ENCODE results near the gene ZNF365.
A peak's percentile ranks its signal among the peaks of the same experiment; 100 is the strongest.
"Not testable (repeated sequence)": the region's sequence is repeated elsewhere in the genome, so short reads cannot be mapped to it uniquely, and the experiment has no call there.

Gene ZNF365, protein sequence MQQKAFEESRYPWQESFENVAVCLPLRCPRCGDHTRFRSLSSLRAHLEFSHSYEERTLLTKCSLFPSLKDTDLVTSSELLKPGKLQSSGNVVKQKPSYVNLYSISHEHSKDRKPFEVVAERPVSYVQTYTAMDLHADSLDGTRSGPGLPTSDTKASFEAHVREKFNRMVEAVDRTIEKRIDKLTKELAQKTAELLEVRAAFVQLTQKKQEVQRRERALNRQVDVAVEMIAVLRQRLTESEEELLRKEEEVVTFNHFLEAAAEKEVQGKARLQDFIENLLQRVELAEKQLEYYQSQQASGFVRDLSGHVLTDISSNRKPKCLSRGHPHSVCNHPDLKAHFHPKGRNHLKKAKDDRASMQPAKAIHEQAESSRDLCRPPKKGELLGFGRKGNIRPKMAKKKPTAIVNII

DNA sequence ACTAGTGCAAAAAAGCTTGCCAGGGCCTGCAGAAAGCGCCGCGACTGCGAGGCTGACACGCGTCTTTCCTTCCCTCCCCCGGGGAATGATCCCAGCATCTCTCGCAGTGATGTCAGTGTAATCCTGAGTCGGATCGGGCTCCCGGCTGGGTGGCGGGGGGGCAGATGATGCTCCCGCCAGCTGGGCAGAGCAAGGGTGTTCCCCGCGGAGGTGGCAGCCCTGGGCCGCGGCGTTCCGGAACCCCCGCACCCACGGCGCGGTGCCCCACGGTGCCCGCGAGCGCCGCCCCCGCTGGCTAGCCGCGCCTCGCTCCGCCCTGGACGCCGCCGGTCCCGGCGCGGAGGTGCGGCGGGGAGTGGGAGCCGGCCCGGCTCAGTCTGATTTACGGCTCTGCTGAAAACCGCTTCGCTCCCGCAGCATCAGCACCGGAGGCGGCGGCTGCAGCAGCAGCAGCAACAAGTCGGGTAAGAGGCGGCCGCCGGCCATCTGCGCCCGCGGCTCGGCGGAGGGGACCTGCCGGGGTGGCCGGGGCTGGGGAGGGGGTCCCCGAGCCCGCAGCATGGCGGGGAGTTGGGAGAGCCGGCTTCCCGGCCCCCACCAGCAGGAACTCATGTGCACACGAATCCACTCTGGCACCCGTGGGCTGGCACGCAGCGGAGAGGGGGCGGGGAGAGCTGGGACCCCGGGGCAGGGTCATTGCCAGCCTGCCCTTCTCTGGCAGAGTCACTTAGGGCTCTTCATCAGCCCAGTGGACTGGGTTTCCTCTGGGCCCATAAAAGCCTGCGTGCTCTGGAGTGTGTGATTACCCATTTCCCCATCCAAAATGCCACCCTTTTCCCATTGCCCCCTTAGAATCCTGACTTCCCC is at the start of gene ZNF365:
TSS of gene ZNF365 (plus strand) at position 375 of the 867 bp plus-strand sequence. CDS start 1,825 bp downstream, outside the sequence.
- DNase-seq (ENCODE audit: low spot score) = peak; percentile 55

DNA sequence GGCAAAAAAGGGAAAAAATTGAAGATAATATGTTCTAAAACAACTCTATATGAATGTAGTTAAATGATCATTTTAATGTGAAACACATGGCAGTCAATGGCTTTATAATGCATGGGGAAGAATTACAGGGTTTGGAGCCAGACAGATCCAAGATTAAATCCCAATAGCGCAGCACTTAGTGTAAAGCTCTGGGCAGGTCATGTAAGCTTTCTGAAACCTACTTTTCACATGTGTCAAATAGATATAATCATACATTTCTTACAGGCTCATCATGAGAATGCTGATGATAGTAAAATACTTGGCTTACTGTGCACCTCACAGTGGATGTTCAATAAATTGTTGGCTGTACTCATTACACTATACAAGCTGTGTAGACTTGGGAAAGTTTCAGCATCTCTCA is 48.0 kb upstream of the ZNF365 start:
- no peak for DNase-seq (ENCODE audit: low spot score)

DNA sequence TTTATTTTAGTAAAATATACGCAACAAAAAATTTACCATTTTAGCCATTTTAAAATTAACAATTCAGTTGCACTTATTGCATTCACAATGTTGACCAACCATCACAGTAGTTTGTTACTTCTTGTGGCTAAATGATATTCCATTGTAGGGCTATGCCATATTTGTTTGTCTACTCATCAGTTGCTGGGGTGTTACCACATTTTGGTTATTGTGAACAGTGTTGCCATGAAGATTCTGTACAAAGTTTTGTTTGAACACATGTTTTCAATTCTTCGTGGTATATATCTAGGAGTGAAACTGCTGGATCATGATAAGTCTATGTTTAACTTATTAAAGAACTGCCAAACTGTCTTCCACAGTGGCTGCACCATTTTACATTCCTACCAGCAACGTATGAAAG is 46.3 kb upstream of the ZNF365 start:
- no peak for DNase-seq (ENCODE audit: low spot score)

DNA sequence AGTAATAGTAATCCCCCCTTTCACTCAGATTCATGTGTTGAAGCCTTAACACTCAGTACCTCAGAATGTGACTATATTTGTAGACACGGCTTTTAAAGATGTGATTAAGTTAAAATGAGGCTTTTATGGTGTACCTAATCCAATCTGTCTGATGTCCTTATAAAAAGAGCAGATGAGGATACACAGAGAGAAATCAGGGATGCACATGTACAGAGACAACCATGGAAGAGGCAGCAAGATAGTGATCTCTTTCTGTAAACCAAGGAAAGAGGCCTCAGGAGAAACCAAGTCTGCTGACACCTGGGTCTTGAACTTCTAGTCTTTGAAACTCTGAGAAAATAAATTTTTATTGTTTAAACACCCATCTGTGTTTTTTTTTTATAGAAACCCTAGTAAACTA is 44.0 kb upstream of the ZNF365 start:
- no peak for DNase-seq (ENCODE audit: low spot score)

DNA sequence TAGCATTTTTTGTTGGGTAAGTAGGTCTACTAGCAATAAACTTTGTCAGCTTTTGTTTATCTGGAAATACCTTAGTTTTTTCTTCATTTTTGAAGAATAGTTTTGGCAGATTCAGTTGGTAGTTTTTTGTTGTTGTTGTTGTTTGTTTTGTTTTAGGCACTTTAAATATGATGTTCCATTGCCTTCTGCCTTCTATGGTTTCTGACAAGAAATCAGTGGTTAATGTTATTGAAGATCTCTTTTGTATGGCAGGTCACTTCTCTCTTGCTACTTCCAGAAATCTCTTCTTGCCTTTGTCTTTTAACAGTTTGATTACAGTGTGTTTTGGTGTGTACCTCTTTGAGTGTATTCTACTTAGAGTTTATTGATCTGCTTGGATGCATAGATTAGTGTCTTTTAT is 41.8 kb upstream of the ZNF365 start:
- no peak for DNase-seq (ENCODE audit: low spot score)

DNA sequence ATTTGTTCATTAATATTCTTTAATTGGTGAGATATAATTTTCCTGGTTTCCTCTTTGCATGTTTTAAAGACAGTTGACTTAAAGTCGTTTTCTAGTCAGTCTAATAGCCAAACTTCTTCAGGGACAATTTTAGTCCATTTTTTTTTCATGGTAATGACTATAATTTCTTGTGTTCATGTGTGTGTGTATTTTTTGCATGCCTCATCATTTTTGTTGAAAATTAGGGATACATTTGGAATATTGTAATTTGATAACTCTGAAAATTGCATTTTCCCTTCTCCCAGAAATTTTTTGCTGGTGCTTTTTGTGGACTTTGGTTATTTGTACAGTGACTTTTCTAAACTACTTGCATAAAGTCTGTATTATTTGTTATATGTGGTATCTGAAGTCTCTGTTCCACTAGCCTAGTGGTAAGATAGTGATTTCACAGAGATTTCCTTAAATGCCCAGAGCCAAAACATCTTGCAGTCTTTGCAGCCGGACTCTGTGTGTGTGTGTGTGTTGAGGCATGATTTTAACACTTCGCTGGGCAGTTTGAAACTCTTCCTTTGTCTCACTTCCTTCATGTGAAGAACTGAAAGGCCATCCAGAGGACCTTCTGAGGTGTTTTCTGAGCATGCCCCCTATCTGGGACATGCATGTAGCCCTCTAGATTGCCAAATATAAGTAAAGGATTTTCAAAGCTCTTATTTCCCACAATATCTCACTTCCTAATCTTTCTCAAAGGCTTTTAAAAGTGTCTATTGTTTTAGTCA is 40.9 kb upstream of the ZNF365 start:
- no peak for DNase-seq (ENCODE audit: low spot score)

DNA sequence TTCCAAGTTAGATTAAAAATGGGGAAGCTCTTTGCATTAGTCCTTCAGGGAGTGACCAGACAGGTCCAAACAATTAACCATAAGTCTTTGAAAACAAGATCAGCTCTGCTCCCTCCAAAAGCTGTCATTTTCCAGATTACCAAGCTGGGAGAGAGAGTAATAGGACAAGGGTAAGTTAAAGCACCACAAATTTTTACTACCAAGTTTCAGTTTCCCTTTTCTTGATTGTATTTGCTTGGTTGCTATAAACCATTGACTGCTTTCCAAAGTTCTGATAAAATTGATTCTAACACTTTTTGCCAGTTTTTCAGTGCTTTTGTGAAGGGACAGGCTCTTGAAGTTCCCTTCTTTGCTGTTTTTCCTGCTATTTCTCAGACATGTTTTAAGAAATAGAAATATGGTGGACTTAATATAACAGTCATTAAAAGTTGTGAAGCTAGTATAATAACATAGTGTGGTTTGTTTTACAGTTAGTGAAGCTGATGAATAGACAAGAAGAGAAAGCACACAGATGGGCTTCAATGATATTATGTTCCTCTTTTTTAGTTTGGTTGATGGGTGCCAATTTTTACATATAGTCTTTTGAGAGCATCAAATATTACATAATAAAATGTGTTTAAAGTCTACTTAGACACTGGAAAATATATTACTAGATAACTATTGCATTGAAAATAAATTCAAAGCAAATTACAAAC is 40.0 kb upstream of the ZNF365 start:
- DNase-seq (ENCODE audit: low spot score) = no peak

DNA sequence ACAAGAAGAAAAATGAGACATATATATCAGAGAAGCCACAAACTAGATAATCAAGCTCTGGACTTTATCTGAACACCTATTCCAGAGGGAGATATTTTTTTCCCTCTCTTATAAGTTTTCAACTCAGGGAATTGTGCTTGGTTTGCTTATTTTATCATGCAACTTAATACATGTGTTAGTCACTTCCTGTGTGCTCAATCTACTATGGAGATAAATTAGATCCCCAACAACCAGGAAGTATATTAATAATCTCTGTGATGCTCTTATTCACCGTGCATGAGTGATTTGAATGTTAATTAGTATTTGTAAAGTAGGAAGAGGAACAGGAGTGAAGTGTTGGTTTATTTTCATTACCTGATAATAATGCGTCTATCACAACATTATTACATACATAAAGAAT is 38.8 kb upstream of the ZNF365 start:
- no peak for DNase-seq (ENCODE audit: low spot score)

DNA sequence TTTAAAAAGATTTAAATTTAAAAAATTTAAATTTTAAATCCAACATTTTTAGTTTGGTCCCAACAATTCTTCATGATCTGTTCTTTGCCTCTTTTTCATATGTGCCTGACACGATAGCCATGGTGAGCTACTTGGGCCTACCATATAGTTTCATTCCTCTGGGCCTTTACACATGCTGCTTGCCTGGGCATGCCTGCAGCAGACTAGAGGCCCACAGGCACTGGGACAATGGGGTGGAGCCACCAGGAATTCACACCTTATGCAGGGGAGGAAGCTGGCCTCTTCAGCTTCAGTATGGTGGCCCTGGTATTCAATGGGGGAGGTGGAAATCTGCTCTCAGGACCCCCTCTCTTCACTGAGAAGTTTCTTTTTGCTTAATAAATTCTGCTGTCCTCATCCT is 37.8 kb upstream of the ZNF365 start:
- DNase-seq (ENCODE audit: low spot score) = no peak

DNA sequence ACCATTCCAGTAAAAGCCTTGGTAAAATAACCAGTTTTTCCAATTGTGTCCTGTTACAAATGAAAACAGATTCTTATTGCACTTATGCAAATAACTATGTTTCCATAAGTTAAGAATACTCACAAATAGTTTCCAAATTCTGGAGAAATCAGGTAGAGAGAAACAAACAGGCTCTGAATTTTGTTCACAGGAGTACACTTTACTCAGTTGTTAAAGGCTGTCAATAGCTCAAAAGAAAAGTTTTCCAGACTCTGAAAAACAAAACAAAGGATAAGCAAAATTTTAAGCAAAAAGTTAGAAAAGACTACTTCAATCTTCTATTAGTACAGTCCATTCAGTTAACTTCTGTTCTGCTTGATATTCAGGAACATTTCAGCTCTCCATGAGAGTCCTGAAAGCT is 32.8 kb upstream of the ZNF365 start:
- DNase-seq (ENCODE audit: low spot score) = no peak

DNA sequence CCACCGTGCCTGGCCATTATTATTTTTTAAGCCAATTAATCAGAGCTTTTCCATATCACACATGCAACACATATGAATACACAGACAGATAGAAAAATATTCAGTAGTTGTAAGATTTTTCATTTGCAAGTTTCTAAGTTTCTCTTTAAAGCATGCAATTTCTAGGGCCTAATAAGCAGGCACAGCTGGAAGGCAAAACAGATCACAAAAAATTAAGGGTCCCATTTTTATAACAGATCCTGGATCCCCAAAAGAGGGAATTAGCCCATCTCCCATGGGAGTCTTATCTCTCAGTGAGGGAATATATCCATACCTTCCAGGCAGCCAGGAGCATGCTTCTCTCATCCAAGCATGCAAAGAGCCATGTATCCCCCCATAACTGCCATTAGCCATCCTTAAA is 31.2 kb upstream of the ZNF365 start:
- no peak for DNase-seq (ENCODE audit: low spot score)

DNA sequence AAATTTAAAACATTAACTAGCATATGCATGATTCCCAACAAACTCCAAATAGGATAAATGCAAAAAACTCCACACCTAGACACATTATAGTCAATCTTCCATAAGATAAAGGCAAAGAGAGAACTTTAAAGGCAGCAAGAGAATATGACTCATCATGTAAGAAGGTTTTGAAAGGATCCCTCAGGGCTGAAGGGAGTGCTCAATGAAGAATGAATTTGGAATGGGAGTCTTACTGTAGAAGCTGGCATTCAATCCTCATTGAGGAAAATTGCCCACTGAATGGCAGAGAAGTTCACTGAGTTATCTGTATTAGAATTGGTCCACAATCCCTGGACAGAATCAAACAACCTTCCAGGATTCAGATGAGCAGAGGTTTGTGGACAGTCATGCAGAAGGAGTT is 26.1 kb upstream of the ZNF365 start:
- no peak for DNase-seq (ENCODE audit: low spot score)

DNA sequence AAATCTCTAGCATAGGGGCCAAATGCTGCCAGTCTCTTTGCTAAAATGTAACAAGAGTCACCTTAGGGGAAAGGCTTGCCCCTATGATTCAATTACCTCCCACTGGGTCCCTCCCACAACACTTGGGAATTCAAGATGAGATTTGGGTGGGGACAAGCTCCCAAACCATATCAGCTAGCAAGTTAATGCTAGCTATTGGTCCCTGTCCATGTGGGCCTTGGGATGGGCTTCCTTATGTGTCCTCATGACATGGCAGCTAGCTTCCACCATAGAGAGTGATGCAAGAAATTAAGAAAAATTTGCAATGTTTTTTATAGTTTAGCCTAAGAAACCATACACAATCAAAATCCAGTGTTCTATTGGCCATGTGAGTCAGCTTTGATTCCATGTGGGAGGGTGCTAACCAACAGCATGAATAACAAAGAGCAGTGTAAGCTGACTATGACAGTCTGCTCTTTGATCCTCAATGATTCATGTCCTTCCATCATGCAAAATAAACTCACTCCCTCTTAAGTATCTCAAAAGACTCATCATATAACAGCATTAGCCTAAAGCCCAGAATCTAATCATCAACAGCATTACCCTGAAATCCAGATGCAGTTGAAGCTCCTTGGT is 21.7 kb upstream of the ZNF365 start:
- DNase-seq (ENCODE audit: low spot score) = no peak

DNA sequence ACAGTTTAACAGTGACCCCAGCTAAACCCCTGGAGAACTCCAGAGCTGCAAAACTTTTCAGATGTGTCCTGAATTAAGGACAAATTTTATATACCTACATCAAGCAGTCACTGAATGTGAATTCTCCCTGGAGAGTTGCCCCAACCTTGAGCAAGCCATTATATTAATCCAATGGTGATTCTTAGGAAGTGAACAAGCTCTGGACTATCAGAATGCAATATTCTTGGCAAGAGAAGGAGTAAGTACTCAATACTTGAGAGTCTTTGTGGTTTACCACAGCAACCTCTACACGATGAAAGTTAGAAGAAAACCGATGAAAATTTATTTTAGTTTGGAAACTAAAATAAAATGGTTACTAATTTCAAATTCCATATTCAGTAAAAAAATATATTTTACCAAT is 19.3 kb upstream of the ZNF365 start:
- no peak for DNase-seq (ENCODE audit: low spot score)

DNA sequence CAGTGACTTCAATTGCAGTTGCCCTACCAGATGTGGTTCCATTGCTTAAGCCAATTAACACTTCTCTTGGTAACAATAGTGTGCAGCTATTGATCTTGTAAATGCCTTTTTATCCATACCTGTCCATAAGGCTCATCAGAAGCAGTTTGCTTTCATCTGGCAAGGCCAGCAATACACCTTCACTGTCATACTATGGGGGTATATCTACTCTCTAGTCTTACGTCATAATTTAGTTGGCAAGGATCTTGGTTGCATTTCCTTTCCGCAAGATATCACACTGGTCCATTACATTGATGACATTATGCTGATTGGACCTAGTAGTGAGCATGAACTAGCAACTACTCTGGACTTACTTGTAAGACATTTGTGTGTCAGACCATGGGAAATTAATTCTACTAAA is 17.7 kb upstream of the ZNF365 start:
- no peak for DNase-seq (ENCODE audit: low spot score)

DNA sequence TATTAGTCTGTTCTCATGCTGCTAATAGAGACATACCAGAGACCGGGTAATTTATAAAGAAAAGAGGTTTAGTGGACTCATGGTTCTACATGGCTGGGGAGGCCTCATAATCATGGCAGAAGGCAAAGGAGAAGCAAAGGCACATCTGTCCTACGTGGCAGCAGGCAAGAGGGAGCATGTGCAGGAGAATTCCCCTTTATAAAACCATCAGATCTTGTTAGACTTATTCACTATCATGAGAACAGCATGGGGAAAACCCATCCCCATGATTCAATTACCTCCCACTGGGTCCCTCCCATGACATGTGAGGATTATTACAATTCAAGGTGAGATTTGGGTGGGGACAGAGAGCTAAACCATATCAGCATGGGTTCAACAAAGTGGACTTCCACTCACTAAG is 16.0 kb upstream of the ZNF365 start:
- DNase-seq (ENCODE audit: low spot score) = not testable (repeated sequence)

DNA sequence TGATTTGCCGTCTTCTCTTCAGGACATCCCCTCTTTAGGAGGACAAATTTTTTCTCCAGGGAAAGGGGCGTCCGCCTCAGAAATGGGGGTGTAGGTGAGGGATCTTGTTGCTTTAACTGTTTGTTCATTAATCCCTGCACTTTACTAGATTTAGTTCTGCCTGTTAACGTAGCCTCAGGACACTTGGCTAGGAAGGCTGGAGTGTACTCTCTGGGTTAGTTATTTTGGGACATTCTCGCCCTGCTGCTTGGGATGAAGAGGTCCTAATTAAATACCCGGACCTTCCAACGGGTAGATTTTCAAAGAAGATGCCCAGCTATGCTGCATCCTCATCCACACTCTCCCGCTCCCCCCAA is 552 bp upstream of the ZNF365 start:
- no peak for DNase-seq (ENCODE audit: low spot score)

DNA sequence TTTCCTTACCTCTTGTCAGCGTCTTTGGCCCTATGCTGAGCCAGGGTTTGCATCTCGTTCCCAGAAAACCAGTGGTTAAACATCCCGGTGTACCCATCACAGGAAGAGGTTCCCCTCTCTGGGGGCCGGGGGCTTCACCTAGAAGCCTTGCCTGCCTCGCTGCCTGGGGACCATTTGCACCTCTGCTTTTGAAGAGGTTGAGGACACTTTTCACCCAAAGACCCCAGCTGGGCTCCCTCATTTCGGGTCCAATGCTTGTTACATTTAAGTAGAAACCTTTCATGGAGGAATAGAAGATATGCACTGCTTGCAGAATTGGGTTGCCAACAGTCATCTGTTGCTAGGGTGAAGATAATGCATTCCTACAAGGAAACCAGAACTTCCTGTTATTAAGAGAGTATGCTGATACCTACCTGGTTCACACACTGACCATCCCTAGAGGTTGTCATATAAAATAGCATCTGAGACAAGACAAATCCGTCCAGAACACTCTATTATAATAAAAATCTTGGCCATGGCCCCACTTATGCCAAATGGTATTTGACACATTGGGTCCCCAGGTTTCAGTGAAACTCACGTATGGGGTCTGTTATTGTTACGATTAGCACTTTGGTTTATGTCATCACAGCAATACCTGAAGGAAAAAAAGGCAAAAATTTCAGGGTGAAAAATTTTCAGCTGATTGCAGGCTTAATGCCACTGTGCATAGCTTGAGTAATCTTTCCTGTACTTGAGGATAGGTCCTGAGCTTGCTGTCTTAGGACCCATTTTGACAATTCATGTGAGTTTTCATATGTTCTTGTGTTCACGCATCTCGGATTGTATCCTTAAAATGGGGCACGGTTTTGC is 917 bp downstream of the ZNF365 start:
- peak; percentile 71 for DNase-seq (ENCODE audit: low spot score)

DNA sequence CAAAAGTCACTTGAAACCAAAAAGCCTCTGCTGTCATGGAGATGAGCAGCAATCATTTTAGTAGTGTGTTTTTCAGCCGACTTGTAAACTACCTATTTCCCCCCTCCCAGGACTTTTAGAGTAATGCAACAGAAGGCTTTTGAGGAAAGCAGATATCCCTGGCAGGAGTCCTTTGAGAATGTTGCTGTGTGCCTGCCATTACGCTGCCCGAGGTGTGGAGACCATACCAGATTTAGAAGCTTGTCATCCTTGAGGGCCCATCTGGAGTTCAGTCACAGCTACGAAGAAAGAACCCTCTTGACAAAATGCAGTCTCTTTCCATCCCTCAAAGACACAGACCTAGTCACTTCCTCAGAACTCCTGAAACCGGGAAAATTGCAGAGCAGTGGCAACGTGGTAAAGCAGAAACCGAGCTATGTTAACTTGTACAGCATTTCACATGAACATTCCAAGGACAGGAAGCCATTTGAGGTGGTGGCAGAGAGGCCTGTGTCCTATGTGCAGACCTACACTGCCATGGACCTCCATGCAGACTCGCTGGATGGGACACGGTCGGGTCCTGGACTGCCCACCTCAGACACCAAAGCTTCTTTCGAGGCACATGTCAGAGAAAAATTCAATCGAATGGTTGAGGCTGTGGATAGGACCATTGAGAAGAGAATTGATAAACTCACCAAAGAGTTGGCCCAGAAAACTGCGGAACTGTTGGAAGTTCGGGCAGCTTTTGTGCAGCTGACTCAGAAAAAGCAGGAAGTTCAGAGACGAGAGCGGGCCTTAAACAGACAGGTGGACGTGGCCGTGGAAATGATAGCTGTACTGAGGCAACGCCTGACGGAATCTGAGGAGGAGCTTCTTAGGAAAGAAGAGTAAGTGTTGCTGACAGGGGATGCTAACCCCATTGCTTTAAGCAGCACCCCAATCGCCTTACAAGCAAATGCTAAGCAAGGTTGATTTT is 2.2 kb downstream of the ZNF365 start:
- peak; percentile 31 for DNase-seq (ENCODE audit: low spot score)

All from cerebellar cortex (tissue), 1 donor.